Activated naive CD4-positive, alpha-beta T cell treated with anti-CD3 and anti-CD28 coated beads, Interleukin-2, amount 10 ng/mL, durations not matched to agents 7 days and 5 days (primary cell): ENCODE data around the gene KANK2.

Experiments used
- CTCF ChIA-PET: fragments of 350-600 bp; sonication (Branson Sonifier 250); formaldehyde crosslinking; loops from one replicate; lab custom pipeline; 2021; ENCODE audit warnings: antibody characterized with exemption; lab: Charles Lee
- DNase-seq: peaks from one replicate; pipeline ENCODE4 v3.0.0-alpha.2; 2020
- H3K27ac Mint-ChIP-seq: one replicate; pipeline ENCODE4 v1.8.0; 2021; ENCODE audit warnings: mild to moderate bottlenecking, moderate library complexity, mixed read lengths
- H3K27me3 Mint-ChIP-seq: one replicate; pipeline ENCODE4 v1.8.0; 2021; ENCODE audit warnings: mild to moderate bottlenecking, mixed read lengths
- H3K36me3 Mint-ChIP-seq: one replicate; pipeline ENCODE4 v1.8.0; 2021; ENCODE audit warnings: mixed read lengths
- H3K4me1 Mint-ChIP-seq: one replicate; pipeline ENCODE4 v1.8.0; 2021; ENCODE audit warnings: mixed read lengths
- H3K4me3 Mint-ChIP-seq: one replicate; pipeline ENCODE4 v1.8.0; 2021; ENCODE audit warnings: mild to moderate bottlenecking, moderate library complexity, mixed read lengths
- H3K9me3 Mint-ChIP-seq: one replicate; pipeline ENCODE4 v1.8.0; 2021; ENCODE audit warnings: mixed read lengths

The KANK2 gene

DNA sequence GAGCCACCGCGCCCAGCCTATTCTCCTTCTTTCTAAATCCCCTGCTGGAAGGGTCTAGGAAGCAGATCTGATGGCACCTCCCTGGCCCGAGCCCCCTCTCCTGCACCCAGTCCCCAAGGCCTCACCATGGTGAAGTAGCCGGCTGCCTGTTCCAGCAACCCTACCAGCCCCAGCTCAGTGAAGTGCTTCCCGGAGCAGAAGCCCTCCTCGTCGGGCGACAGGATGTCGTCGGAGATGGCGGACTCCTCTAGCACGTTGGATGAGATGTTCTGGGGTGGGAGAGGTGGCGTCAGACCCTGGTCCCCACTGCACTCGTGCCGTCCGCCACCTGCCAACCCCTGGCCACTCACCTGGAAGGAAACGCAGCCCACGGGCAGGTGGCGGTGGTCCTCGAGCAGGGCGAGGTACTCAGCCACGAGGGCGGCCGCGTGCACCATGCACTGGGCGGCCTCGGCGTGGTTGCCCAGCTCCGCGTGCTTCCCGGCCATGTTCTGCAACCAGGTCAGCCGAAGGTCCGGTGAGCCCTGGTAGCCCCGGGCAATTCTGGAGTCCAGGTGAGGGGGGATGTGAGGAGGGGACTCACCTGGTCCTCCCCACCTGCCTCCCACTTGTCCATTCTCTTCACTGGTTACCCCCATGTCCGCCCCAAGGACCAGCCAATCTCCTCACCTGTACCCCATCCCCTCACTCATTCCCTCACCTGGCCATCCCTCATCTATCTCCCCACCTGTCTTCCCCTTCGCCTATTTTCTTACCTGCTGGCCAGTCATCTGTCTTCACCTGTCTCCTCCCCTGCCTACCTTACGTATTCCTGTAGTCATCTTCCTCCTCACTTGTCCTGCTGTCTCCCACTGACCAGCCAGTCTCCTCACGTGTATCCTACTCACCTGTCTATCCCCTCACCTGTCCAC lies 11.5 kb upstream of the KANK2 start:
- CTCF ChIA-PET, result no interaction called here
- Mint-ChIP-seq H3K27ac (no peak overlapping the region), H3K4me1 (no peaks in the 10 kb centered on the region), H3K27me3 (peaks cover 21% of the 10 kb centered on the region), H3K36me3 (no peaks in the 10 kb centered on the region), H3K4me3 (no peak overlapping the region), H3K9me3 (peaks cover 17% of the 10 kb centered on the region)
- no peak for DNase-seq

DNA sequence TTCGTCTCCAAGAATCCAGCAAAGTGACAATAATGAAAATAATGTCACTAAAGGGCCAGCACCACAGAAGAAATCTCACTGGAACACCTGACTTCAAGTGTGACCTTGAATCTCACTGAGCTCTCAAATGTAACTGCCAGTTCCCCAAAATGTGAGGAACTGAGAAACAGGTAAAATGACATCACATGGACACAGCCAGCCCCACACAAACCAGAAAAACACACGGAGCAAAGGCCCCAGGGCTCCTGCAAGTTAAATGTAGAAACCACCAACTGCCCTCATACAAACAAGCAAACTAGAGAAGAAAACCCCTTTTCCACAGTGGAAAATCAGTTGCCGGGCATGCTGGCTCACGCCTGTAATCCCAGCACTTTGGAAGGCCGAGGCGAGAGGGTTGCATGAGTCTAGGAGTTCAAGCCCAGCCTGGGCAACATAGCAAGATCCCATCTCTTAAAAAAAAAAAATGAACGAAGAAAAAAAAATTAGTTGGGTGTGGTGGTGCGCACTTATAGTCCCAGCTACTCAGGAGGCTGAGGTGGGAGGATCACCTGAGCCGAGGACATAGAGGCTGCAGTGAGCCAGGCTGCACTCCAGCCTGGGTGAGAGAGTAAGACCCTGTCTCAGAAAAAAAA lies 8.7 kb upstream of the KANK2 start:
- H3K36me3 Mint-ChIP-seq, result no peaks in the 10 kb centered on the region
- H3K27ac Mint-ChIP-seq, result no peak overlapping the region
- H3K9me3 Mint-ChIP-seq, result peaks cover 15% of the 10 kb centered on the region
- no peaks in the 10 kb centered on the region for H3K4me1 Mint-ChIP-seq
- H3K4me3 Mint-ChIP-seq, result no peak overlapping the region
- DNase-seq, result no peak
- peaks cover 31% of the 10 kb centered on the region for H3K27me3 Mint-ChIP-seq
- CTCF ChIA-PET, result interaction anchor here (1.9 to 3.0 kb wide), 2 partner anchors 68 to 80 kb away, joined by 6 to 14 read pairs; no protein-coding TSS in a partner anchor

DNA sequence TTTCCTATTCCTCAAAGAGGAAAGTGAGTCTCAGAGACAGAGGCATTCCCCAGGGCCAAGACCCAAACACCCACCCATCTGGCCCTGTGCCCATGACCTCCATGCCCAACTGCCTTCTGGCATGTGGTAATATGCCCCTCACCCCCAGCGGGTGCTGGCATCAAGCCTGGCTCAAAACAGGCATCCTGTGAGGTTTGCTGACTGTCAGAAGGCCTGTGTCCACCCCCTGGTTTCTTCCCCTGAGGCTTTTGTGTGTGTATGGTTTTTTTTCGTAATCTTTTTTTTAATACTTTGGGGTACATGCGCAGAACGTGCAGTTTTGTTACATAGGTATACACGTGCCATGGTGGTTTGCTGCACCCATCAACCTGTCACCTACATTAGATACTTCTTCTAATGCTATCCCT lies 7.6 kb upstream of the KANK2 start:
- Mint-ChIP-seq H3K9me3 (peaks cover 5% of the 10 kb centered on the region), H3K4me3 (no peak overlapping the region), H3K27ac (no peak overlapping the region), H3K36me3 (no peaks in the 10 kb centered on the region), H3K27me3 (peaks cover 36% of the 10 kb centered on the region), H3K4me1 (no peaks in the 10 kb centered on the region)
- CTCF ChIA-PET, result interaction anchor here (1.0 to 3.0 kb wide), 4 partner anchors 15 to 169 kb away, joined by 3 to 14 read pairs (median 6); no protein-coding TSS in a partner anchor
- DNase-seq, result no peak

DNA sequence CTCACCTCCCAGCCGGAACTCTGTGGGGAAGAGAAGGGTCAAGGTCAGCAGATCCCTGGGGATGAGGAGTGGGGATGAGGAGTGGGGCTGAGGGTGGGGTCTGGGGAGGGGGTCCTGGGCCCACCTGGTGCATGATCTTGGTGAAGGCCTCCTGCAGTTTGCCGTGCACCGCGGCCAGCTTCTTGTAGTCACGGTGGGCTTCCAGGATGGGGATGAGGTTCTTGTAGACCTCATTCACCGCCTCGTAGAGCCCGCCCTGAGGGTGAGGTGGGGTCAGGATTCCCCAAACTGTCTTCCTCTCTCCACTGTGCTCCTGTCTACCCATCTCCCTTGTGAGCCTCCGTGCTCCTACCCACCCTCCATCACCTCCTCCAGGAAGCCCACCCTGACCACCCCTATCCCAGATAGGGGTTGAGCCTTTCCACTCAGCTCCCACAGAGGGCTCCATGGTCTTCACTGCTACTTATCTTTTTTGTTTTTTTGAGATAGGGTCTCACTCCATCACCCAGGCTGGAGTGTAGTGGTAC lies 6.8 kb upstream of the KANK2 start:
- Mint-ChIP-seq H3K36me3 (no peaks in the 10 kb centered on the region), H3K4me1 (no peaks in the 10 kb centered on the region), H3K9me3 (peaks cover 2% of the 10 kb centered on the region), H3K27ac (peak overlapping the region; percentile 59), H3K27me3 (peaks cover 42% of the 10 kb centered on the region), H3K4me3 (no peak overlapping the region)
- DNase-seq, result no peak
- CTCF ChIA-PET, result interaction anchor here (0.6 to 3.0 kb wide), 6 partner anchors 15 to 267 kb away, joined by 3 to 14 read pairs (median 6); no protein-coding TSS in a partner anchor

DNA sequence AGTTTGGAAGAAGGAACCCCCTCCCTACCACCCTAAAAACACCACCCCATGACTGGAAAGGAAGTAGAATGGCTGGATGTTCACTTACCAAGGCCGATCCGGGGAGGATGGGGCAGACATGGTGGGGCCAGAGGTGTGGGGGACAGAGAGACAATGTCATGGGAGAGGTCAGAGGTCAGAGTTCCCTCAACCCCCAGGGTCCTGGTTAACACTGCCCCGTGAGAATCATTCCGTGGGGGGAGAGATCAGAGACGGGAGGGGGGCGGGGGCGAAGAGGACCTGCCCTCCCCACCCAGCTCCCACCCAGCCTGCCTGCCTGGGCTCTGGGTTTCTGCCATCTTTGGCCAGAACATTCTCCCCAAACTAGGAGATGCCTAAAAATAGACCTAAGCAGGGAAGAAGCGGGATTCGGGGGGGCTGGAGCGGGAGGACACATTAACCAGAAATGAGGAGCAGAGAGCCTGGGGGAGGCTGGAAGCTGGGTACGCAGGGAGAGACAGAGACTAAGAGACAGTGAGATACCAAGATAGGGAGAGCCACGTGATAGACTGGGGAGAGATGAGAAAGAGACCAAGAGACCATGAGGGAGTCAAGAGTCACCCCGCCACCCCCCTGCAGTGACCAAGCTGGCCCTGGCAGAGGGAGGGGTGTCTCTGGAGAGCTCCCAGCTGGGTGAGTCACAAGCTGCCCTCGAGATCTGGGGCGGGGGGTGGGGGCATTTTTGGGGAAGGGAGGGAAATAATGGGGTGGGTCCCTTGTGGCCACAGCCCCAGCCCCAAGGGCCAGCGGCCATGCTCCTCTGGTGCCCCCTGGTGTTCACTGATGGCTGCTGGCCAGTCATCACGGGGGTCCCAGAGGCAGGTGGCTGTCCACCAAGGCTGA lies 6.1 kb upstream of the KANK2 start:
- Mint-ChIP-seq H3K4me3 (no peak overlapping the region), H3K27ac (peak overlapping the region; percentile 59), H3K27me3 (peaks cover 49% of the 10 kb centered on the region), H3K4me1 (no peaks in the 10 kb centered on the region), H3K9me3 (no peaks in the 10 kb centered on the region), H3K36me3 (no peaks in the 10 kb centered on the region)
- peak; percentile 46 for DNase-seq
- CTCF ChIA-PET, result interaction anchor here (1.8 to 3.0 kb wide), 3 partner anchors 65 to 168 kb away, joined by 9 to 14 read pairs (median 9); no protein-coding TSS in a partner anchor

DNA sequence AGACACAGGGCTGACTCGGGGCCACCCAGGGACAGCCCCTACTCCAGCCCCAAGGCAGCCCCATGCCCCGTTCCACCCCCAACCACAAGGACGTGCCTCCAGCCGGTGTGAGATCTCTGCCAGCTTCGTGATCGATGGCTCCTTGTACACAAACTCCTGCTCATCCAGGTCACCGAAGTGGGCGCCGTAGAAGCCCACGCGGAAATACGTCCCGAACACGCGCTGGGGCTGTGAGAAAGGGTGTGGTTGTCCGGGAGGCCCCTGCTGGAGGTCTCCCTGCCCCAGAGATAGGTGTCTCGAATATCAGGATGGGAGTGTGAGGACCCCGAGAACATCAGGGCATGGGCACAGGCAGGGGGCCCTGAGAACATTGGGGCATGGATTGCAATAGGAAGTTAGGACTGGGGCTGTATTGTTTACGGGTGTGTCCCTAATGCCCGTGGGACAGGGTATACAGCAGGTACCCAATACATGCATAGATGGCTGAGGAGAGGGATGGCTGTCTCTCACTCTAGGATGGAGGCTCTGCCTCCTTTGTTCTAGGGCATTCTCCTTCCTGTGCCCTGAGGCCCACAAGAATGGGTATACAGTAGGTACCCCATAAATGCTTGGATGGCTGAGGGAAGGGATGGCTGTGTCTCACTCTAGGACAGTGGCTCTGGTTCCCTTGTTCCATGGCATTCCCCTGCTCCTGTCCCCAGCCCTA lies 5.3 kb upstream of the KANK2 start:
- H3K4me1 Mint-ChIP-seq, result peaks cover 3% of the 10 kb centered on the region
- H3K27me3 Mint-ChIP-seq, result peaks cover 55% of the 10 kb centered on the region
- no peaks in the 10 kb centered on the region for H3K36me3 Mint-ChIP-seq
- no peak for DNase-seq
- CTCF ChIA-PET, result interaction anchor here (0.6 to 3.0 kb wide), 4 partner anchors 46 to 167 kb away, joined by 3 to 14 read pairs (median 9); no protein-coding TSS in a partner anchor
- H3K4me3 Mint-ChIP-seq, result no peak overlapping the region
- no peaks in the 10 kb centered on the region for H3K9me3 Mint-ChIP-seq
- no peak overlapping the region for H3K27ac Mint-ChIP-seq

DNA sequence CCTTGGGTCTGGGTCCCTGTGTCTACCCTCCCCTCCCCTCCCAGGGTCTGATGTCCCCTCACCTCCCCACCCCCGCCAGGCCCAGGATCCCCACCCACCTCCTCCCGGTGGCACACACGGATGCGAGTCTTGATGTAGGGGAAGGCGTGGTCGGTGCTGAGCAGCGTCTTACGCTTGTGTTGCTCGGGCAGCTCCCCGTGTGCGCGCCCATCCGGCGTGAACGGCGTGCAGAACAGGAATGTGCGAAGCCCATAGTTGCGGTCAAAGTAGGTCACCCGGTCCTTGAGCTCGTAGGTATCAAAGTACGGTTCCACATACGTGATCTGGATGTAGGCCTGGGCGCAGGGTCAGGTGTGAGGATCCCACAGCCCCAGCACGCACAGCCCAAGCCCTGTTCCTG lies 4.4 kb upstream of the KANK2 start:
- Mint-ChIP-seq H3K4me1 (peaks cover 5% of the 10 kb centered on the region), H3K27me3 (peaks cover 56% of the 10 kb centered on the region), H3K9me3 (no peaks in the 10 kb centered on the region), H3K27ac (no peak overlapping the region), H3K36me3 (no peaks in the 10 kb centered on the region), H3K4me3 (no peak overlapping the region)
- no peak for DNase-seq
- CTCF ChIA-PET, result interaction anchor here (0.6 kb wide), 1 partner anchor 45 kb away, joined by 3 read pairs; no protein-coding TSS in a partner anchor

DNA sequence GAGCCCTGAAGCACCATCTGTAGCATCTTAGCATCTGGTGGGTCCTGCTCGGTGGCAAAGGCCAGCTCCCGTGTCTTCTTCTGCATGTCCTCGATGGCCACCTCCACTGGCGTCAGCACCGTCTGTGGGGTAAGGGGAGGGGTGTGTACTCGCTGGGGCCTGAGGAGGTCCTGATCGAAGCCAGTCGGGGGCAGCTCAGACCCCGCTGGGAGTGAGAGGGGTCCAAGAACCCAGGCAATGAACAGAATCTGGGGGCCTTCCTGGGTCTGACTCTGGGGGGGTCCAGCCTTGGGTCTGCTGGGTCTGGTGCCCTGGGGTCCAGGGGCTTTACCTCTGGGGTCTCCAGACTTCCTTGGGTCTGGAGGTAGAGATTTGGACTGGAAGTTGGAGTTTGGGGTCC lies 3.6 kb upstream of the KANK2 start:
- Mint-ChIP-seq H3K36me3 (no peaks in the 10 kb centered on the region), H3K9me3 (no peaks in the 10 kb centered on the region), H3K4me1 (peaks cover 11% of the 10 kb centered on the region), H3K27ac (no peak overlapping the region), H3K4me3 (no peak overlapping the region), H3K27me3 (peaks cover 57% of the 10 kb centered on the region)
- no peak for DNase-seq
- CTCF ChIA-PET, result no interaction called here

DNA sequence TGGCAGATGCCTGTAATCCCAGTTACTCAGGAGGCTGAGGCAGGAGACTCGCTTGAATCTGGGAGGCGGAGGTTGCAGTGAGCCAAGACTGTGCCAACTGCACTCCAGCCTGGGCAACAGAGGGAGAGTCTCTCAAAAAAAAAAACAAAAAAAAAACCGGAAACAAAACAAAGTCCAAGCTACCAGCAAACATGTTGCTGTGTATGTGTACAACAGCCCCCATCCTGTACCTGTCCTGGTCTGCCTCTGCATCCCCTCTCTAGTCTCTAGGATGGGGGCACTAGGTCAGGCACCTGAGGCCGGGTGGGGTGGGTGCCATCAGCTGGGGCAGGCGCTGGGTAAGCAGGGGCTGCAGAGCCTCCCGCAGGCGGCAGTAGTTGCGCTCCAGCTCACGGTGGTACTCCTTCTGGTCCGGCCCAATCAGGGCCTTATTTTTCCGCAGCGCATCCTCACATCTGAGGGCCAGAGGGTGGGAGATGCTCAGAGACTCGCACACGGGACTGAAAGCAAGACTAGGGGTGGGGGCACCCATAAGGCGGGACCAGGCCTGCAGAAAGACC lies 2.8 kb upstream of the KANK2 start:
- Mint-ChIP-seq H3K4me1 (peaks cover 18% of the 10 kb centered on the region), H3K9me3 (no peaks in the 10 kb centered on the region), H3K36me3 (no peaks in the 10 kb centered on the region), H3K27me3 (peaks cover 58% of the 10 kb centered on the region), H3K27ac (no peak overlapping the region), H3K4me3 (no peak overlapping the region)
- CTCF ChIA-PET, result no interaction called here
- no peak for DNase-seq

DNA sequence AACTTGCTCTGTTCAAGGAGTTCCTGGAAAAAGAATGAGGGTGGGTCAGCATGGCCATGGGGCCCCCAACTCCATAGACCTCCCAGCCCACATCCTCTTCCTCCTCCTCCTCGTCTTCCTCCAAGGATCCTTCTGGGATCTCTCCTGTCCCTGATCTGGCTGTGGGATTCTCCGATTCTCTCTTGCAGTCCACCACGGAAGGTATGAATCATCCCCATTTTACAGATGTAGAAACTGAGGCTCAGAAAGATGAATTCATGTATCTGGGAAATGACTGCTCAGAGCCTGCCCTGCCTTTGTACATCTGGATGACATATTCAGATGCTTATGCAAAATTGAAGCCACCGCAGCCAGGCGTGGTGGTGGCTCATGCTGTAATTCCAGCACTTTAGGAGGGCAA lies 2.2 kb upstream of the KANK2 start:
- Mint-ChIP-seq H3K27me3 (peaks cover 62% of the 10 kb centered on the region), H3K27ac (no peak overlapping the region), H3K9me3 (no peaks in the 10 kb centered on the region), H3K36me3 (no peaks in the 10 kb centered on the region), H3K4me1 (peaks cover 21% of the 10 kb centered on the region), H3K4me3 (no peak overlapping the region)
- DNase-seq, result no peak
- CTCF ChIA-PET, result no interaction called here

DNA sequence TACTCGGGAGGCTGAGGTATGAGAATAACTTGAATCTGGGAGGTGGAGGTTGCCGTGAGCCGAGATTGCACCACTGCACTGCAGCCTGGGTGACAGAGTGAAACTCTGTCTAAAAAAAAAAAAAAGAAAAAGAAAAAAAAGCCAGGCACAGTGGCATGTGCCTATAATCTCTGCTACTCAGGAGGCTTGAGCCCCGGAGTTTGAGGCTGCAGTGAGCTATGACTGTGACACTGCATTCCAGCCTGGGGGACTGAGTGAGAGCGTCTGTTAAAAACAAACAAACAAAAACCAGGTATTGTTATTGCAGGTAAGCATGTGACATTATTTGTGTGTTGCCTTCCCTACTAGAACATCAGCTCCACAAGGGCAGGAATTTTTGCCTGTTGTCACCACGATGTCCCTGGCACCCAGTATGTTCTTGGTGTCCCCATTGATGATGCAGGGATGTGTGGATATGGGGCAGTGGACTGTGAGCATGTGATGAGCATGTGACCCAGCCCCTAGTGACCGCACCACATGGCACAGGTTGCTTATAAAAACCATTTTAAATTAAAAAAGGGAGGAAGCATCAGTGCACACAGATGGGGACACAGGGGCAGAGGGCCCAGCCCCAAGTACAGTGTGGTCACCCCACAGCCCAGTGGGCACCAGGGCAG lies 1.6 kb upstream of the KANK2 start:
- peak overlapping the region; percentile 40 for H3K4me3 Mint-ChIP-seq
- CTCF ChIA-PET, result interaction anchor here (0.8 kb wide), 1 partner anchor 163 kb away, joined by 4 read pairs; no protein-coding TSS in a partner anchor

DNA sequence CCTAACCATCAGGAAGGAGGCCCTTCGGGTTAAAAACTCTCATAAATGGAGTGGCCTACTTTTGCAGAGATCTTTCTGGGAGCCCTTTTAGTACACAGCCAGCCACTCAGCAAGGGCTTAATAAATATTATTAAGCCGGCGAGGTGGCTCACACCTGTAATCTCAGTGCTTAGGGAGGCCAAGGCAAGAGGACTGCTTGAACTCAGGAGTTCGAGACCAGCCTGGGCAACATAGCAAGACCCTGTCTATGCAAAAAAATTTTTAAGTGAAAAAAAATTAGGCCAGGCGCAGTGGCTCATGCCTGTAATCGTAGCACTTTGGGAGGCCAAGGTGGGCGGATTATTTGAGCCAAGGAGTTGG lies 810 bp upstream of the KANK2 start:
- Mint-ChIP-seq H3K27me3 (peaks cover 52% of the 10 kb centered on the region), H3K9me3 (no peaks in the 10 kb centered on the region), H3K4me1 (peaks cover 21% of the 10 kb centered on the region), H3K36me3 (no peaks in the 10 kb centered on the region), H3K27ac (no peak overlapping the region), H3K4me3 (peak overlapping the region; percentile 77)
- DNase-seq, result no peak
- CTCF ChIA-PET, result interaction anchor here (0.8 kb wide), 1 partner anchor 162 kb away, joined by 4 read pairs; no protein-coding TSS in a partner anchor

More for the DNA sequence above, 1.6 kb upstream of the KANK2 start:
- Mint-ChIP-seq H3K36me3 (no peaks in the 10 kb centered on the region), H3K27ac (no peak overlapping the region), H3K9me3 (no peaks in the 10 kb centered on the region), H3K4me1 (peaks cover 21% of the 10 kb centered on the region), H3K27me3 (peaks cover 60% of the 10 kb centered on the region)
- DNase-seq, result no peak
